Osteoblast (primary cell): ENCODE measurements around the gene MCM3. TPM values are rescaled to one million over a fixed set of nuclear protein-coding genes. Genes with fewer than 3 reads are reported as not detected.

Experiments
- DNase-seq: peaks from one replicate; pipeline ENCODE4 v3.0.0; 2011; ENCODE audit warnings: low spot score, mixed read lengths; ENCODE audit not compliant: insufficient read length; ENCODE audit errors: missing footprints
- H2AFZ ChIP-seq: 2 replicates; pipeline ENCODE4 v1.6.0; 2011; ENCODE audit warnings: mild to moderate bottlenecking, low read length
- H3K27ac ChIP-seq: 2 replicates; pipeline ENCODE4 v1.5.1; 2011; ENCODE audit warnings: mild to moderate bottlenecking, low read depth, low read length, moderate library complexity
- H3K27me3 ChIP-seq: 2 replicates; pipeline ENCODE4 v1.6.0; 2012; ENCODE audit warnings: mild to moderate bottlenecking, control low read depth, inconsistent platforms, low read length, moderate library complexity; ENCODE audit not compliant: insufficient read depth
- H3K36me3 ChIP-seq: 2 replicates; pipeline ENCODE4 v1.5.1; 2011; ENCODE audit warnings: mild to moderate bottlenecking, low read length, control low read depth, moderate library complexity; ENCODE audit not compliant: insufficient read depth
- H3K4me1 ChIP-seq: 2 replicates; pipeline ENCODE4 v1.5.1; 2011; ENCODE audit warnings: mild to moderate bottlenecking, low read length, control low read depth, moderate library complexity; ENCODE audit not compliant: insufficient read depth
- H3K4me2 ChIP-seq: 2 replicates; pipeline ENCODE4 v1.6.0; 2011; ENCODE audit warnings: mild to moderate bottlenecking, low read length; ENCODE audit not compliant: insufficient read depth
- H3K4me3 ChIP-seq: fragments of 200-600 bp; sonication (generic); 3 replicates; pipeline ENCODE4 v1.5.1; 2012; ENCODE audit warnings: mild to moderate bottlenecking, low read length, inconsistent platforms; ENCODE audit not compliant: insufficient read depth
- H3K79me2 ChIP-seq: 2 replicates; pipeline ENCODE4 v1.6.0; 2012; ENCODE audit warnings: mild to moderate bottlenecking, low read length, control low read depth, inconsistent platforms; ENCODE audit not compliant: insufficient read depth
- H3K9me3 ChIP-seq: 2 replicates; pipeline ENCODE4 v1.5.1; 2011; ENCODE audit warnings: low read depth, low read length, control low read depth
- H4K20me1 ChIP-seq: 2 replicates; pipeline ENCODE4 v1.6.0; 2012; ENCODE audit warnings: mild to moderate bottlenecking, low read length, control low read depth; ENCODE audit not compliant: insufficient read depth
- CTCF ChIP-seq: IDR thresholded peaks from 2 replicates; pipeline ENCODE4 v1.5.1; 2011; ENCODE audit warnings: mild to moderate bottlenecking, low read depth, low read length, moderate library complexity; ENCODE audit errors: extremely low read depth
- total RNA-seq: library from RNA; depleted of rRNA; stranded (reverse); fragments of >200 nt; gene quantifications from 2 replicates; pipeline ENCODE4 v1.2.3, GENCODE V29; 2012

The MCM3 gene
- total RNA-seq, 1 donor, result 19.2 TPM

DNA sequence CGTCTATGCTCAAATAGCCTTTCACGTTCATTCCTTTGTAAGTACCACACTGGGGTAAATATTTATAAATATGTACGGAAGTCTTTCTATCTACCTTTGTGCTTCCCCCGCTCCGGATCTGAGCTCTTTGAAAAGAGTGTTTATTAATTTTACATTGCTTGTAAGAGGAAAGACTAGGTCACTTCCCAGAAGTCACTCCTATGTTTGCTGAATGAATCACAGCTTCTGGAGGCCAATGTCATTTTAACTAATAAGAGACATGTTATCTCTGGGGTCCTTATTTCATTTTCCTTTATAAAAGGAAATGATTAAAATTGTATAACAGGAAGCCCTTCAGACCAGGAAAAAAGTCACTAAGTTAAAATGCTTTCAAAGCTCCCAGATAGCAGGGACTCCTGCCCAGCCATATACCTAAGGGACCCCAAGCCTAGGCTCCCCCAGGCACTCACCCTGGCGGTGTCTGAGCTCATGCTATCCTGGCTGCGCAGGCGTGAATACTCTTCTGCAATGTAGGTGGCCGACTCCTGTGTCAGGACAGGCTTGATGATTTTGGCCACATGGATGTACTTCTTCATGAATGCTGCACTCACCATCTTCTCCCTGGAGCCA, 12.6 kb downstream of the MCM3 start:
- no peak for DNase-seq
- Histone ChIP-seq H3K27me3 (no peaks in the 10 kb centered on the region), H4K20me1 (no peaks in the 10 kb centered on the region), H3K9me3 (no peaks in the 10 kb centered on the region), H2AFZ (no peak overlapping the region), H3K4me1 (no peaks in the 10 kb centered on the region), H3K79me2 (no peaks in the 10 kb centered on the region), H3K27ac (no peak overlapping the region), H3K36me3 (peaks cover 40% of the 10 kb centered on the region), H3K4me2 (no peak overlapping the region), H3K4me3 (no peak overlapping the region)
- no peak for TF ChIP-seq CTCF

GRCh38 chr6:52263709-52264540, 20.6 kb downstream of the MCM3 start:
- Histone ChIP-seq H3K4me1 (peaks cover 10% of the 10 kb centered on the region), H3K27me3 (no peaks in the 10 kb centered on the region), H3K36me3 (peaks cover 41% of the 10 kb centered on the region), H3K4me2 (no peak overlapping the region), H2AFZ (no peak overlapping the region), H3K79me2 (no peaks in the 10 kb centered on the region), H3K9me3 (no peaks in the 10 kb centered on the region), H3K27ac (no peak overlapping the region), H3K4me3 (no peak overlapping the region), H4K20me1 (no peaks in the 10 kb centered on the region)
- peak; percentile 99 for TF ChIP-seq CTCF
- DNase-seq, result peak; percentile 72

GRCh38 chr6:52262620-52263344, 21.8 kb downstream of the MCM3 start:
- H4K20me1 ChIP-seq, result no peaks in the 10 kb centered on the region
- no peak for TF ChIP-seq CTCF
- no peak overlapping the region for H3K27ac ChIP-seq
- H3K79me2 ChIP-seq, result no peaks in the 10 kb centered on the region
- H3K4me1 ChIP-seq, result peaks cover 10% of the 10 kb centered on the region
- no peaks in the 10 kb centered on the region for H3K27me3 ChIP-seq
- no peak overlapping the region for H3K4me2 ChIP-seq
- DNase-seq, result no peak
- H2AFZ ChIP-seq, result no peak overlapping the region
- peaks cover 29% of the 10 kb centered on the region for H3K36me3 ChIP-seq
- no peak overlapping the region for H3K4me3 ChIP-seq
- no peaks in the 10 kb centered on the region for H3K9me3 ChIP-seq

- no peaks in the 10 kb centered on the region for H3K27me3 ChIP-seq
- no peaks in the 10 kb centered on the region for H3K9me3 ChIP-seq
- no peak overlapping the region for H3K27ac ChIP-seq
- H3K4me2 ChIP-seq, result peak overlapping the region; percentile 44
- DNase-seq, result peak; percentile 80
- H3K4me1 ChIP-seq, result peaks cover 10% of the 10 kb centered on the region
- H3K79me2 ChIP-seq, result no peaks in the 10 kb centered on the region
- no peak for TF ChIP-seq CTCF
- H4K20me1 ChIP-seq, result no peaks in the 10 kb centered on the region
- H3K36me3 ChIP-seq, result peaks cover 22% of the 10 kb centered on the region
- no peak overlapping the region for H3K4me3 ChIP-seq
- H2AFZ ChIP-seq, result peak overlapping the region; percentile 6
Measured at GRCh38 chr6:52261229-52261628, 23.3 kb downstream of the MCM3 start.
